Panc1 (cell line): ENCODE measurements around the gene AP4B1. TPM values are rescaled to one million over a fixed set of nuclear protein-coding genes. Genes with fewer than 3 reads are reported as not detected.
"Not testable (repeated sequence)": the region's sequence is repeated elsewhere in the genome, so short reads cannot be mapped to it uniquely, and the experiment has no call there.

Experiments
- ATAC-seq: fragments of 200-7000 bp; cut with Tn5 transposase; 2 replicates; pipeline ENCODE4 v1.9.1; 2020; ENCODE audit warnings: mild to moderate bottlenecking, moderate library complexity
- BruUV-seq: library from RNA; stranded (reverse); fragments of 400-500 nt; replicated peaks from 2 replicates; lab custom pipeline; 2021; lab: Mats Ljungman, UMichigan
- CTCF ChIA-PET: fragments of 300-600 bp; sonication (Branson Sonifier 250); formaldehyde crosslinking; loops from one replicate; lab custom pipeline; 2022; ENCODE audit warnings: antibody characterized with exemption; lab: Charles Lee
- POLR2A ChIA-PET: fragments of 300-600 bp; sonication (Branson Sonifier 250); formaldehyde crosslinking; loops from one replicate; lab custom pipeline; 2022; ENCODE audit warnings: antibody characterized with exemption; lab: Charles Lee
- DNase-seq: peaks from one replicate; pipeline ENCODE4 v3.0.0-alpha.2; 2010; ENCODE audit warnings: low read depth, low spot score
- H3K27ac ChIP-seq: 2 replicates; pipeline ENCODE4 v1.5.1; 2011; ENCODE audit warnings: mild to moderate bottlenecking, low read length, inconsistent platforms
- H3K27me3 ChIP-seq: fragments of 200-500 bp; sonication (Bioruptor generic); 2 replicates; pipeline ENCODE4 v1.6.0; 2014; ENCODE audit warnings: low read length, inconsistent platforms; ENCODE audit not compliant: control insufficient read depth, insufficient read depth
- H3K36me3 ChIP-seq: fragments of 200-500 bp; sonication (Bioruptor generic); 2 replicates; pipeline ENCODE4 v1.5.1; 2014; ENCODE audit warnings: inconsistent platforms, mild to moderate bottlenecking, low read length, moderate library complexity; ENCODE audit not compliant: control insufficient read depth, insufficient read depth
- H3K4me1 ChIP-seq: 2 replicates; pipeline ENCODE4 v1.5.1; 2011; ENCODE audit warnings: inconsistent platforms, mild to moderate bottlenecking, low read length, moderate library complexity; ENCODE audit not compliant: control insufficient read depth, insufficient read depth
- H3K4me3 ChIP-seq, 2 experiments: 2 replicates each; pipeline ENCODE4 v1.5.1; 2011 to 2012; ENCODE audit warnings: low read depth in 2 of 2, low read length in 2 of 2, mild to moderate bottlenecking in 2 of 2, inconsistent platforms in 1 of 2, moderate library complexity in 1 of 2
- H3K9me3 ChIP-seq: fragments of 200-500 bp; sonication (Bioruptor generic); 2 replicates; pipeline ENCODE4 v1.5.1; 2014; ENCODE audit warnings: low read depth, mild to moderate bottlenecking, inconsistent platforms, low read length, moderate library complexity; ENCODE audit not compliant: control insufficient read depth, insufficient read depth
- CTCF ChIP-seq: fragments of 450-650 bp; IDR thresholded peaks from 2 replicates; pipeline ENCODE4 v1.5.1; 2017; ENCODE audit warnings: mild to moderate bottlenecking
- POLR2AphosphoS5 ChIP-seq: IDR thresholded peaks from 2 replicates; pipeline ENCODE4 v1.6.1; 2012; ENCODE audit warnings: mild to moderate bottlenecking, low read depth, low read length, moderate library complexity
- SIN3A ChIP-seq: IDR thresholded peaks from 2 replicates; pipeline ENCODE4 v1.6.1; 2012; ENCODE audit warnings: low read depth, mild to moderate bottlenecking, low read length, moderate library complexity, borderline replicate concordance; ENCODE audit not compliant: insufficient read depth
- TCF7L2 ChIP-seq: IDR thresholded peaks from 2 replicates; pipeline ENCODE4 v1.6.1; 2011; ENCODE audit warnings: mild to moderate bottlenecking, low read depth, low read length, inconsistent platforms
- in situ Hi-C: cut with HindIII; loops from 2 replicates; pipeline ENCODE4 v1.10.0; 2016; ENCODE audit warnings: low sequenced_read_pairs, low pct_unique_long_range_greater_than_20kb
- intact Hi-C: fragments of 100-400 bp; cut with micrococcal nuclease; formaldehyde crosslinking; loops from one replicate; pipeline ENCODE4 v1.10.0; 2022; ENCODE audit not compliant: unreplicated experiment
- total RNA-seq: library from RNA; stranded (reverse); gene quantifications from one replicate; pipeline ENCODE4 v1.2.1, GENCODE V29; 2021; ENCODE audit not compliant: unreplicated experiment
- TF ChIP-seq, protein P1 (sequence below), 2 experiments: IDR thresholded peaks; 2 replicates each; pipeline ENCODE4 v1.6.1; 2011 to 2012; ENCODE audit warnings: low read depth in 2 of 2, control low read depth in 1 of 2, low read length in 1 of 2, mild to moderate bottlenecking in 1 of 2, moderate library complexity in 1 of 2; ENCODE audit not compliant: insufficient read depth in 1 of 2

The AP4B1 gene
- total RNA-seq, 1 experiment from 2014 or later = 14.2 TPM

- in situ Hi-C loops = no loop called here
- H3K27me3 ChIP-seq = no peaks in the 10 kb centered on the region
- ChIA-PET POLR2A (no interaction called here), CTCF (no interaction called here)
- H3K4me3 ChIP-seq = no peak overlapping the region
- no peaks in the 10 kb centered on the region for H3K36me3 ChIP-seq
- no peak for DNase-seq
- no peak overlapping the region for H3K27ac ChIP-seq
- intact Hi-C loops = no loop called here
- no peaks in the 10 kb centered on the region for H3K9me3 ChIP-seq
- ATAC-seq = no peak
- no peaks in the 10 kb centered on the region for H3K4me1 ChIP-seq
- TF ChIP-seq POLR2AphosphoS5 (no peak), SIN3A (no peak), CTCF (no peak), TCF7L2 (no peak)
- TF ChIP-seq, protein P1, sequence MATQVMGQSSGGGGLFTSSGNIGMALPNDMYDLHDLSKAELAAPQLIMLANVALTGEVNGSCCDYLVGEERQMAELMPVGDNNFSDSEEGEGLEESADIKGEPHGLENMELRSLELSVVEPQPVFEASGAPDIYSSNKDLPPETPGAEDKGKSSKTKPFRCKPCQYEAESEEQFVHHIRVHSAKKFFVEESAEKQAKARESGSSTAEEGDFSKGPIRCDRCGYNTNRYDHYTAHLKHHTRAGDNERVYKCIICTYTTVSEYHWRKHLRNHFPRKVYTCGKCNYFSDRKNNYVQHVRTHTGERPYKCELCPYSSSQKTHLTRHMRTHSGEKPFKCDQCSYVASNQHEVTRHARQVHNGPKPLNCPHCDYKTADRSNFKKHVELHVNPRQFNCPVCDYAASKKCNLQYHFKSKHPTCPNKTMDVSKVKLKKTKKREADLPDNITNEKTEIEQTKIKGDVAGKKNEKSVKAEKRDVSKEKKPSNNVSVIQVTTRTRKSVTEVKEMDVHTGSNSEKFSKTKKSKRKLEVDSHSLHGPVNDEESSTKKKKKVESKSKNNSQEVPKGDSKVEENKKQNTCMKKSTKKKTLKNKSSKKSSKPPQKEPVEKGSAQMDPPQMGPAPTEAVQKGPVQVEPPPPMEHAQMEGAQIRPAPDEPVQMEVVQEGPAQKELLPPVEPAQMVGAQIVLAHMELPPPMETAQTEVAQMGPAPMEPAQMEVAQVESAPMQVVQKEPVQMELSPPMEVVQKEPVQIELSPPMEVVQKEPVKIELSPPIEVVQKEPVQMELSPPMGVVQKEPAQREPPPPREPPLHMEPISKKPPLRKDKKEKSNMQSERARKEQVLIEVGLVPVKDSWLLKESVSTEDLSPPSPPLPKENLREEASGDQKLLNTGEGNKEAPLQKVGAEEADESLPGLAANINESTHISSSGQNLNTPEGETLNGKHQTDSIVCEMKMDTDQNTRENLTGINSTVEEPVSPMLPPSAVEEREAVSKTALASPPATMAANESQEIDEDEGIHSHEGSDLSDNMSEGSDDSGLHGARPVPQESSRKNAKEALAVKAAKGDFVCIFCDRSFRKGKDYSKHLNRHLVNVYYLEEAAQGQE (IDR thresholded peaks at IDR 0.05; ENCODE audit: insufficient read depth in 1 of 2, low read depth in 2 of 2, low read length in 1 of 2) = no peak
- no TSS peak for BruUV-seq
Observed at GRCh38 chr1:113854234-113854633, 50.4 kb downstream of the AP4B1 start.

- intact Hi-C loops, ATAC-seq, H3K9me3 ChIP-seq, BruUV-seq, H3K36me3 ChIP-seq, POLR2A ChIA-PET, H3K27ac ChIP-seq, H3K27me3 ChIP-seq, DNase-seq, H3K4me1 ChIP-seq, H3K4me3 ChIP-seq, in situ Hi-C loops, CTCF ChIA-PET: not testable (repeated sequence)
Observed at GRCh38 chr1:113852694-113853093, 51.9 kb downstream of the AP4B1 start.

GRCh38 chr1:113850127-113850796 lies 54.3 kb downstream of the AP4B1 start:
- intact Hi-C loops = no loop called here
- CTCF ChIA-PET = no interaction called here
- TF ChIP-seq POLR2AphosphoS5 (no peak), CTCF (no peak)
- TF ChIP-seq, protein P1 (IDR thresholded peaks at IDR 0.05; ENCODE audit: insufficient read depth in 1 of 2, low read depth in 2 of 2, low read length in 1 of 2) = no peak

More at GRCh38 chr1:113850127-113850796, 54.3 kb downstream of the AP4B1 start:
- no TSS peak for BruUV-seq
- DNase-seq = no peak
- in situ Hi-C loops = no loop called here
- H3K4me1 ChIP-seq = no peaks in the 10 kb centered on the region
- 0 out of 2 replicates have a peak, but pooled peaks cover 3% of the 10 kb centered on the region for H3K9me3 ChIP-seq
- H3K36me3 ChIP-seq = no peaks in the 10 kb centered on the region
- H3K4me3 ChIP-seq = no peak overlapping the region
- no peak overlapping the region for H3K27ac ChIP-seq
- ATAC-seq = no peak
- POLR2A ChIA-PET = no interaction called here
- H3K27me3 ChIP-seq = no peaks in the 10 kb centered on the region
